ENCODE data around the gene AGAP1.

Gene AGAP1

GRCh38 chr2:235709969-235710879 is 216.4 kb downstream of the AGAP1 start:
- Histone ChIP-seq H3K4me1 (peaks cover 43% of the 10 kb centered on the region), H3K27me3 (no peaks in the 10 kb centered on the region), H3K36me3 (peaks cover 72% of the 10 kb centered on the region), H3K27ac (no peak overlapping the region), H3K9me3 (no peaks in the 10 kb centered on the region), H4K20me1 (peaks cover 58% of the 10 kb centered on the region), H3K4me3 (no peak overlapping the region), H3K4me2 (no peak overlapping the region), H3K9ac (no peak overlapping the region)
- no peak for TF ChIP-seq Cebpa-rat (IDR thresholded peaks at IDR 0.05)

GRCh38 chr2:235710933-235711332 is 217.1 kb downstream of the AGAP1 start:
- H3K9me3 ChIP-seq: no peaks in the 10 kb centered on the region
- peaks cover 79% of the 10 kb centered on the region for H3K36me3 ChIP-seq
- no peaks in the 10 kb centered on the region for H3K27me3 ChIP-seq
- H3K4me2 ChIP-seq: no peak overlapping the region
- peaks cover 62% of the 10 kb centered on the region for H4K20me1 ChIP-seq
- no peak for TF ChIP-seq Cebpa-rat (IDR thresholded peaks at IDR 0.05)
- H3K27ac ChIP-seq: no peak overlapping the region
- no peak overlapping the region for H3K4me3 ChIP-seq
- H3K9ac ChIP-seq: no peak overlapping the region
- peaks cover 40% of the 10 kb centered on the region for H3K4me1 ChIP-seq

- H3K4me1 ChIP-seq: peaks cover 40% of the 10 kb centered on the region
- H3K9ac ChIP-seq: no peak overlapping the region
- no peak overlapping the region for H3K4me2 ChIP-seq
- TF ChIP-seq Cebpa-rat (IDR thresholded peaks at IDR 0.05): no peak
- no peaks in the 10 kb centered on the region for H3K9me3 ChIP-seq
- H4K20me1 ChIP-seq: peaks cover 62% of the 10 kb centered on the region
- no peak overlapping the region for H3K4me3 ChIP-seq
- H3K36me3 ChIP-seq: peaks cover 84% of the 10 kb centered on the region
- no peak overlapping the region for H3K27ac ChIP-seq
- no peaks in the 10 kb centered on the region for H3K27me3 ChIP-seq
Observed at GRCh38 chr2:235711527-235711926, 217.7 kb downstream of the AGAP1 start.

- Histone ChIP-seq H3K4me3 (no peak overlapping the region), H3K36me3 (peaks cover 87% of the 10 kb centered on the region)
Observed at GRCh38 chr2:235712176-235712575, 218.3 kb downstream of the AGAP1 start.

GRCh38 chr2:235713189-235713588 is 219.3 kb downstream of the AGAP1 start:
- no peak overlapping the region for H3K9ac ChIP-seq
- H4K20me1 ChIP-seq: peaks cover 60% of the 10 kb centered on the region
- no peak for TF ChIP-seq Cebpa-rat (IDR thresholded peaks at IDR 0.05)
- H3K27ac ChIP-seq: no peak overlapping the region
- H3K27me3 ChIP-seq: no peaks in the 10 kb centered on the region
- peaks cover 82% of the 10 kb centered on the region for H3K36me3 ChIP-seq
- no peak overlapping the region for H3K4me2 ChIP-seq
- H3K4me3 ChIP-seq: no peak overlapping the region
- H3K4me1 ChIP-seq: peaks cover 36% of the 10 kb centered on the region
- H3K9me3 ChIP-seq: no peaks in the 10 kb centered on the region

More at GRCh38 chr2:235712176-235712575, 218.3 kb downstream of the AGAP1 start:
- no peak overlapping the region for H3K9ac ChIP-seq
- no peak overlapping the region for H3K27ac ChIP-seq
- no peaks in the 10 kb centered on the region for H3K9me3 ChIP-seq
- H3K27me3 ChIP-seq: no peaks in the 10 kb centered on the region
- no peak overlapping the region for H3K4me2 ChIP-seq
- no peak for TF ChIP-seq Cebpa-rat (IDR thresholded peaks at IDR 0.05)
- peaks cover 40% of the 10 kb centered on the region for H3K4me1 ChIP-seq
- peaks cover 62% of the 10 kb centered on the region for H4K20me1 ChIP-seq

GRCh38 chr2:235715601-235716000 is 221.8 kb downstream of the AGAP1 start:
- Histone ChIP-seq H3K27ac (peak overlapping the region; percentile 0; the same call in 1 of the 2 replicates), H3K9me3 (no peaks in the 10 kb centered on the region)
- TF ChIP-seq Cebpa-rat (IDR thresholded peaks at IDR 0.05): no peak

GRCh38 chr2:235716875-235717496 is 223.1 kb downstream of the AGAP1 start:
- no peaks in the 10 kb centered on the region for H3K27me3 ChIP-seq
- no peaks in the 10 kb centered on the region for H3K9me3 ChIP-seq
- peaks cover 22% of the 10 kb centered on the region for H3K4me1 ChIP-seq
- peaks cover 43% of the 10 kb centered on the region for H4K20me1 ChIP-seq
- TF ChIP-seq Cebpa-rat (IDR thresholded peaks at IDR 0.05): no peak
- H3K4me2 ChIP-seq: peak overlapping the region; percentile 57
- H3K27ac ChIP-seq: 0 out of 2 replicates have a peak overlapping the region, but pooled peaks have one; percentile 18
- H3K9ac ChIP-seq: no peak overlapping the region
- H3K36me3 ChIP-seq: peaks cover 84% of the 10 kb centered on the region
- no peak overlapping the region for H3K4me3 ChIP-seq

More at GRCh38 chr2:235715601-235716000, 221.8 kb downstream of the AGAP1 start:
- Histone ChIP-seq H3K9ac (no peak overlapping the region), H3K36me3 (peaks cover 84% of the 10 kb centered on the region), H3K27me3 (no peaks in the 10 kb centered on the region), H3K4me3 (no peak overlapping the region), H3K4me2 (no peak overlapping the region), H3K4me1 (peaks cover 22% of the 10 kb centered on the region), H4K20me1 (peaks cover 48% of the 10 kb centered on the region)

GRCh38 chr2:235719146-235719942 is 225.5 kb downstream of the AGAP1 start:
- no peak for TF ChIP-seq Cebpa-rat (IDR thresholded peaks at IDR 0.05)

GRCh38 chr2:235721625-235722024 is 227.8 kb downstream of the AGAP1 start:
- Histone ChIP-seq H4K20me1 (peaks cover 24% of the 10 kb centered on the region), H3K36me3 (peaks cover 81% of the 10 kb centered on the region), H3K9ac (no peak overlapping the region), H3K9me3 (no peaks in the 10 kb centered on the region), H3K27me3 (no peaks in the 10 kb centered on the region), H3K4me3 (no peak overlapping the region), H3K4me1 (peaks cover 11% of the 10 kb centered on the region), H3K4me2 (no peak overlapping the region), H3K27ac (no peak overlapping the region)
- no peak for TF ChIP-seq Cebpa-rat (IDR thresholded peaks at IDR 0.05)

More at GRCh38 chr2:235719146-235719942, 225.5 kb downstream of the AGAP1 start:
- no peaks in the 10 kb centered on the region for H3K9me3 ChIP-seq
- peaks cover 87% of the 10 kb centered on the region for H3K36me3 ChIP-seq
- peaks cover 38% of the 10 kb centered on the region for H4K20me1 ChIP-seq
- no peaks in the 10 kb centered on the region for H3K27me3 ChIP-seq
- H3K4me1 ChIP-seq: peaks cover 22% of the 10 kb centered on the region
- no peak overlapping the region for H3K4me2 ChIP-seq
- H3K4me3 ChIP-seq: no peak overlapping the region
- H3K9ac ChIP-seq: no peak overlapping the region
- no peak overlapping the region for H3K27ac ChIP-seq
